Measurements from ENCODE around the gene ZNF23.
"Not testable (repeated sequence)": the region's sequence is repeated elsewhere in the genome, so short reads cannot be mapped to it uniquely, and the experiment has no call there.

The ZNF23 gene

GRCh38 chr16:71461686-71462648 lies at the start of gene ZNF23:
TSS of gene ZNF23 (minus strand) at chr16:71462247. CDS start at chr16:71456796, 5,451 bp downstream.
- Mint-ChIP-seq H3K4me3 (peak within 1 kb of the TSS; percentile 91), H3K4me1 (ENCODE audit: low read depth) (peaks cover 29% of the 10 kb centered on the region), H3K36me3 (ENCODE audit: low read depth) (peaks cover 12% of the 10 kb centered on the region), H3K9me3 (no peaks in the 10 kb centered on the region), H3K27me3 (no peaks in the 10 kb centered on the region), H3K27ac (peak within 1 kb of the TSS; percentile 96)
- DNase-seq = peak; percentile 91

- no peak overlapping the region for H3K27ac Mint-ChIP-seq
Measured at GRCh38 chr16:71507061-71507460, 45.0 kb upstream of the ZNF23 start.

GRCh38 chr16:71504901-71505300 lies 42.9 kb upstream of the ZNF23 start:
- no peak for DNase-seq
- Mint-ChIP-seq H3K36me3 (ENCODE audit: low read depth) (no peaks in the 10 kb centered on the region), H3K27ac (no peak overlapping the region), H3K9me3 (no peaks in the 10 kb centered on the region), H3K27me3 (peaks cover 3% of the 10 kb centered on the region), H3K4me3 (no peak overlapping the region), H3K4me1 (ENCODE audit: low read depth) (no peaks in the 10 kb centered on the region)

More at GRCh38 chr16:71507061-71507460, 45.0 kb upstream of the ZNF23 start:
- Mint-ChIP-seq H3K27me3 (peaks cover 3% of the 10 kb centered on the region), H3K4me1 (ENCODE audit: low read depth) (no peaks in the 10 kb centered on the region), H3K9me3 (no peaks in the 10 kb centered on the region), H3K4me3 (no peak overlapping the region), H3K36me3 (ENCODE audit: low read depth) (no peaks in the 10 kb centered on the region)
- DNase-seq = no peak

GRCh38 chr16:71504051-71504450 lies 42.0 kb upstream of the ZNF23 start:
- not testable (repeated sequence) for DNase-seq; H3K4me1 Mint-ChIP-seq (ENCODE audit: low read depth); H3K27ac Mint-ChIP-seq; H3K9me3 Mint-ChIP-seq; H3K36me3 Mint-ChIP-seq (ENCODE audit: low read depth); H3K27me3 Mint-ChIP-seq; H3K4me3 Mint-ChIP-seq

GRCh38 chr16:71501547-71501946 lies 39.5 kb upstream of the ZNF23 start:
- Mint-ChIP-seq H3K27me3 (peaks cover 3% of the 10 kb centered on the region), H3K27ac (no peak overlapping the region), H3K4me1 (ENCODE audit: low read depth) (no peaks in the 10 kb centered on the region), H3K9me3 (no peaks in the 10 kb centered on the region), H3K4me3 (no peak overlapping the region), H3K36me3 (ENCODE audit: low read depth) (no peaks in the 10 kb centered on the region)
- DNase-seq = no peak

- H3K4me3 Mint-ChIP-seq = no peak overlapping the region
- no peaks in the 10 kb centered on the region for H3K9me3 Mint-ChIP-seq
- no peak for DNase-seq
- peaks cover 3% of the 10 kb centered on the region for H3K27me3 Mint-ChIP-seq
- H3K4me1 Mint-ChIP-seq (ENCODE audit: low read depth) = no peaks in the 10 kb centered on the region
- H3K27ac Mint-ChIP-seq = no peak overlapping the region
- H3K36me3 Mint-ChIP-seq (ENCODE audit: low read depth) = no peaks in the 10 kb centered on the region
Measured at GRCh38 chr16:71500964-71501363, 38.9 kb upstream of the ZNF23 start.

GRCh38 chr16:71499775-71500364 lies 37.8 kb upstream of the ZNF23 start:
- no peak overlapping the region for H3K4me3 Mint-ChIP-seq
- no peaks in the 10 kb centered on the region for H3K9me3 Mint-ChIP-seq
- H3K36me3 Mint-ChIP-seq (ENCODE audit: low read depth) = no peaks in the 10 kb centered on the region
- DNase-seq = no peak
- H3K27me3 Mint-ChIP-seq = peaks cover 3% of the 10 kb centered on the region
- no peaks in the 10 kb centered on the region for H3K4me1 Mint-ChIP-seq (ENCODE audit: low read depth)
- no peak overlapping the region for H3K27ac Mint-ChIP-seq

GRCh38 chr16:71498031-71498430 lies 36.0 kb upstream of the ZNF23 start:
- DNase-seq = no peak
- H3K27ac Mint-ChIP-seq = no peak overlapping the region
- H3K27me3 Mint-ChIP-seq = peaks cover under 1% of the 10 kb centered on the region
- no peaks in the 10 kb centered on the region for H3K9me3 Mint-ChIP-seq
- no peaks in the 10 kb centered on the region for H3K4me1 Mint-ChIP-seq (ENCODE audit: low read depth)
- no peaks in the 10 kb centered on the region for H3K36me3 Mint-ChIP-seq (ENCODE audit: low read depth)
- no peak overlapping the region for H3K4me3 Mint-ChIP-seq

GRCh38 chr16:71493213-71493612 lies 31.2 kb upstream of the ZNF23 start:
- H3K4me3 Mint-ChIP-seq = no peak overlapping the region
- H3K27me3 Mint-ChIP-seq = peaks cover 2% of the 10 kb centered on the region
- H3K9me3 Mint-ChIP-seq = no peaks in the 10 kb centered on the region
- no peaks in the 10 kb centered on the region for H3K4me1 Mint-ChIP-seq (ENCODE audit: low read depth)
- no peak overlapping the region for H3K27ac Mint-ChIP-seq
- H3K36me3 Mint-ChIP-seq (ENCODE audit: low read depth) = no peaks in the 10 kb centered on the region
- no peak for DNase-seq

- Mint-ChIP-seq H3K27me3 (peaks cover 2% of the 10 kb centered on the region), H3K4me3 (no peak overlapping the region), H3K27ac (no peak overlapping the region), H3K4me1 (ENCODE audit: low read depth) (no peaks in the 10 kb centered on the region), H3K9me3 (no peaks in the 10 kb centered on the region), H3K36me3 (ENCODE audit: low read depth) (no peaks in the 10 kb centered on the region)
- DNase-seq = no peak
Measured at GRCh38 chr16:71492786-71493185, 30.7 kb upstream of the ZNF23 start.

GRCh38 chr16:71491054-71491453 lies 29.0 kb upstream of the ZNF23 start:
- H3K36me3 Mint-ChIP-seq (ENCODE audit: low read depth) = no peaks in the 10 kb centered on the region
- no peak overlapping the region for H3K4me3 Mint-ChIP-seq
- no peak overlapping the region for H3K27ac Mint-ChIP-seq
- H3K27me3 Mint-ChIP-seq = peaks cover 2% of the 10 kb centered on the region
- no peaks in the 10 kb centered on the region for H3K4me1 Mint-ChIP-seq (ENCODE audit: low read depth)
- DNase-seq = no peak
- H3K9me3 Mint-ChIP-seq = no peaks in the 10 kb centered on the region

- H3K27me3 Mint-ChIP-seq = peaks cover 2% of the 10 kb centered on the region
- H3K36me3 Mint-ChIP-seq (ENCODE audit: low read depth) = no peaks in the 10 kb centered on the region
- H3K4me3 Mint-ChIP-seq = no peak overlapping the region
- no peak for DNase-seq
- no peaks in the 10 kb centered on the region for H3K4me1 Mint-ChIP-seq (ENCODE audit: low read depth)
- H3K9me3 Mint-ChIP-seq = no peaks in the 10 kb centered on the region
- no peak overlapping the region for H3K27ac Mint-ChIP-seq
Measured at GRCh38 chr16:71490361-71490760, 28.3 kb upstream of the ZNF23 start.

- no peak for DNase-seq
- Mint-ChIP-seq H3K36me3 (ENCODE audit: low read depth) (peaks cover 2% of the 10 kb centered on the region), H3K27me3 (peaks cover 2% of the 10 kb centered on the region), H3K4me1 (ENCODE audit: low read depth) (peaks cover 6% of the 10 kb centered on the region), H3K27ac (no peak within 1 kb of the TSS), H3K9me3 (no peaks in the 10 kb centered on the region), H3K4me3 (no peak within 1 kb of the TSS)
Measured at GRCh38 chr16:71489122-71489521, 27.1 kb upstream of the ZNF23 start, which contains the start of gene ZNF19. TSS of gene ZNF19 (minus strand) at chr16:71489324. CDS start at chr16:71482114, 7,210 bp downstream.

GRCh38 chr16:71484006-71484893 lies 22.2 kb upstream of the ZNF23 start:
- Mint-ChIP-seq H3K36me3 (ENCODE audit: low read depth) (peaks cover 2% of the 10 kb centered on the region), H3K27me3 (no peaks in the 10 kb centered on the region), H3K4me3 (peak overlapping the region; percentile 80), H3K27ac (peak overlapping the region; percentile 83), H3K9me3 (no peaks in the 10 kb centered on the region), H3K4me1 (ENCODE audit: low read depth) (peaks cover 14% of the 10 kb centered on the region)
- DNase-seq = peak; percentile 82

All from activated T-cell treated with anti-CD3 and anti-CD28 coated beads, Interleukin-2, amount 50 U/mL, for 24 hours (primary cell).